Breast epithelium (tissue), 4 donors: ENCODE measurements around the gene C1RL. TPM values are rescaled to one million over a fixed set of nuclear protein-coding genes. Genes with fewer than 3 reads are reported as not detected.

Experiments
- DNase-seq, 2 donors: peaks; one replicate each; pipeline ENCODE4 v3.0.0-alpha.2; 2019; ENCODE audit warnings: low spot score in 2 of 2
- H3K27ac ChIP-seq, 2 donors: fragments of 200-600 bp; sonication (generic) in 1 of 2; one replicate each; pipeline ENCODE4 v1.5.1; 2016 to 2019; ENCODE audit warnings: mild to moderate bottlenecking in 1 of 2
- H3K27me3 ChIP-seq, 2 donors: fragments of 200-600 bp; sonication (generic) in 1 of 2; one replicate each; pipeline versions ENCODE4 v1.5.1 to v1.6.0; 2017 to 2019; ENCODE audit warnings: control low read depth in 1 of 2, mild to moderate bottlenecking in 1 of 2
- H3K36me3 ChIP-seq: fragments of 200-600 bp; one replicate; pipeline ENCODE4 v1.5.1; 2019
- H3K4me1 ChIP-seq, 2 donors: fragments of 200-600 bp; sonication (generic); one replicate each; pipeline ENCODE4 v1.5.1; 2016 to 2019; ENCODE audit warnings: control low read depth in 1 of 2
- H3K4me3 ChIP-seq, 3 donors: fragments of 200-600 bp; sonication (generic); 1 replicate in 2 of 3; 2 replicates in 1 of 3; pipeline ENCODE4 v1.5.1; 2016 to 2019; ENCODE audit warnings: mild to moderate bottlenecking in 3 of 3, moderate library complexity in 2 of 3
- H3K9me3 ChIP-seq, 2 donors: fragments of 200-600 bp; sonication (generic) in 1 of 2; one replicate each; pipeline ENCODE4 v1.5.1; 2016 to 2019; ENCODE audit warnings: control low read depth in 1 of 2
- POLR2A ChIP-seq: fragments of 450-650 bp; IDR thresholded peaks from one replicate; pipeline ENCODE4 v1.6.1; 2016; ENCODE audit warnings: antibody characterized with exemption, mild to moderate bottlenecking, moderate library complexity
- POLR2AphosphoS5 ChIP-seq, 3 donors: sonication (generic); formaldehyde crosslinking; IDR thresholded peaks; one replicate each; pipeline ENCODE4 v1.6.1; 2017; ENCODE audit warnings: antibody characterized with exemption in 3 of 3
- intact Hi-C: fragments of 100-400 bp; cut with DNase I; formaldehyde crosslinking; loops from one replicate; pipeline ENCODE4 v1.15.1; 2023; ENCODE audit warnings: low total_unique reads
- total RNA-seq, 3 donors: library from RNA; depleted of rRNA; stranded (reverse); fragments of >200 nt; gene quantifications; one replicate each; pipeline ENCODE4 v1.1.0, GENCODE V29; 2016
- TF ChIP-seq, protein P1 (sequence below), 3 donors: fragments of 450-650 bp; IDR thresholded peaks; one replicate each; pipeline ENCODE4 v1.5.1; 2016 to 2017; ENCODE audit warnings: antibody characterized with exemption in 3 of 3, mild to moderate bottlenecking in 3 of 3, moderate library complexity in 3 of 3

Gene C1RL, protein sequence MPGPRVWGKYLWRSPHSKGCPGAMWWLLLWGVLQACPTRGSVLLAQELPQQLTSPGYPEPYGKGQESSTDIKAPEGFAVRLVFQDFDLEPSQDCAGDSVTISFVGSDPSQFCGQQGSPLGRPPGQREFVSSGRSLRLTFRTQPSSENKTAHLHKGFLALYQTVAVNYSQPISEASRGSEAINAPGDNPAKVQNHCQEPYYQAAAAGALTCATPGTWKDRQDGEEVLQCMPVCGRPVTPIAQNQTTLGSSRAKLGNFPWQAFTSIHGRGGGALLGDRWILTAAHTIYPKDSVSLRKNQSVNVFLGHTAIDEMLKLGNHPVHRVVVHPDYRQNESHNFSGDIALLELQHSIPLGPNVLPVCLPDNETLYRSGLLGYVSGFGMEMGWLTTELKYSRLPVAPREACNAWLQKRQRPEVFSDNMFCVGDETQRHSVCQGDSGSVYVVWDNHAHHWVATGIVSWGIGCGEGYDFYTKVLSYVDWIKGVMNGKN
- 100 to 1,000 TPM in 2 of 3 donors, 10 to 100 TPM in 1; 80.6 to 138 (median 124) TPM for total RNA-seq

DNA sequence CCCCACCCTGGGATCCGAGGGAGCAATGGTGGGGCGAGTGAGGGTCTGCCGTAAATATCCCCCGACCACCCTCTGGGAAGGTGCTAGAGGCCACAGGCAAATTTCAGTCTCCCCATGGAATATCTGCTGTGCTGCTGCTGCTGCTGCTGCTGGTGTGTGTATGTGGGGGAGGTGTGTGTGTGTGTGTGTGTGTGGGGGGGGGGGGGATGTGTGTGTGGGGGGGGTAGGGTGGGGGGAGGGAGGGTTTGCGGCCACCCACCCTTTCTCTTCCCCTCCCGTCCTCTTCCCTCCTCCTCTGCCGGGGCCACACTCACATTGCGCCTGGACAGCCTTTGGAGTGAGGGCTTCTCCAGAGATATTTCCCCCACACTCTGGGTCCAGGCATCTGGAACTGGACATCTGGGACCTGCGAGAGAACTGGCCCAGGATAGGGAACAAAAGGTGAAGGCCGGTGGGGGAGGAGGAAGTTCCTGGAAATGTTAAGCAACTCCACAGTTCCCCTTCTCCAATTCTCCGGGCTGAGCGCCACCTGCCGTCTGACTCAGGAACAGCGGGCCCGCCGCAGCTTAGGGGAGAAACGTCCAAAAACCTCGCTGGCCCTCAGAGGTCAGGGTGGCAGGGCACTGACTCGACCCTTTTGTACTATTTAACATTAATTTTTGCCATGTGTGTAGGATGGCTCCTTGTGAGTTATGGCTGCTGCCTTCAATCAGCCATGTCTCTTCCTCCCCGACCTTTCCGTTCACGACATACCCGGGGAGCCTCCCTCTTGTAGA is at the start of gene C1RL:
TSS of gene C1RL (minus strand) at position 419 of the 776 bp plus-strand sequence. CDS start at position 385, 34 bp downstream.
- no peak for TF ChIP-seq POLR2A
- peak; percentile 82 to 97 (median 97) for TF ChIP-seq POLR2AphosphoS5 (IDR thresholded peaks at IDR 0.05)
- TF ChIP-seq, protein P1, sequence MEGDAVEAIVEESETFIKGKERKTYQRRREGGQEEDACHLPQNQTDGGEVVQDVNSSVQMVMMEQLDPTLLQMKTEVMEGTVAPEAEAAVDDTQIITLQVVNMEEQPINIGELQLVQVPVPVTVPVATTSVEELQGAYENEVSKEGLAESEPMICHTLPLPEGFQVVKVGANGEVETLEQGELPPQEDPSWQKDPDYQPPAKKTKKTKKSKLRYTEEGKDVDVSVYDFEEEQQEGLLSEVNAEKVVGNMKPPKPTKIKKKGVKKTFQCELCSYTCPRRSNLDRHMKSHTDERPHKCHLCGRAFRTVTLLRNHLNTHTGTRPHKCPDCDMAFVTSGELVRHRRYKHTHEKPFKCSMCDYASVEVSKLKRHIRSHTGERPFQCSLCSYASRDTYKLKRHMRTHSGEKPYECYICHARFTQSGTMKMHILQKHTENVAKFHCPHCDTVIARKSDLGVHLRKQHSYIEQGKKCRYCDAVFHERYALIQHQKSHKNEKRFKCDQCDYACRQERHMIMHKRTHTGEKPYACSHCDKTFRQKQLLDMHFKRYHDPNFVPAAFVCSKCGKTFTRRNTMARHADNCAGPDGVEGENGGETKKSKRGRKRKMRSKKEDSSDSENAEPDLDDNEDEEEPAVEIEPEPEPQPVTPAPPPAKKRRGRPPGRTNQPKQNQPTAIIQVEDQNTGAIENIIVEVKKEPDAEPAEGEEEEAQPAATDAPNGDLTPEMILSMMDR (IDR thresholded peaks at IDR 0.05): peak; percentile 98

DNA sequence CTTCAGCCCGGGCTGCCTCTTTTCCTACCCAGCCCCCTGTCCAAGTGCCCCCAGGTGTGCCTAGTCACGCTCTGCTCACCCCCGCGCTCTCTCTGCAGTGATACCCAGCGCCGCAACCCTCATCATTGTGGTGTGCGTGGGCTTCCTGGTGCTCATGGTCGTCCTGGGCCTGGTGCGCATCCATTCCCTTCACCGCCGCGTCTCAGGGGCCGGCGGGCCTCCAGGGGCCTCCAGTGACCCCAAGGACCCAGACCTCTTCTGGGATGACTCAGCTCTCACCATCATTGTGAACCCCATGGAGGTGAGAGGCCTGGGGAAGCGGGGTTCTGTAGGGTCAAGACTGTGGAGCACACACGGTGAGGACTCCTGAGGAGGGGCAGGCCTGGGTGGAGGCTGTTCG is 48.4 kb upstream of the C1RL start:
- no peak for DNase-seq
- Histone ChIP-seq H3K4me1 (peaks cover 8 to 14% of the 10 kb centered on the region in 2 donors), H3K27ac (no peak overlapping the region), H3K27me3 (no peaks in the 10 kb centered on the region), H3K4me3 (no peak overlapping the region), H3K36me3 (no peaks in the 10 kb centered on the region), H3K9me3 (no peaks in the 10 kb centered on the region)
- intact Hi-C loops: no loop called here
- TF ChIP-seq POLR2A: no peak
- TF ChIP-seq, protein P1 (IDR thresholded peaks at IDR 0.05): no peak
- TF ChIP-seq POLR2AphosphoS5 (IDR thresholded peaks at IDR 0.05): no peak

More for the DNA sequence above, at the start of gene C1RL:
- no peaks in the 10 kb centered on the region for H3K4me1 ChIP-seq
- no peaks in the 10 kb centered on the region for H3K27me3 ChIP-seq
- intact Hi-C loops: no loop called here
- H3K4me3 ChIP-seq: peak within 1 kb of the TSS; percentile 64 to 88 (median 65)
- no peaks in the 10 kb centered on the region for H3K9me3 ChIP-seq
- DNase-seq: peak; percentile 90 to 95
- H3K36me3 ChIP-seq: no peaks in the 10 kb centered on the region
- H3K27ac ChIP-seq: peak within 1 kb of the TSS; percentile 95 to 98

DNA sequence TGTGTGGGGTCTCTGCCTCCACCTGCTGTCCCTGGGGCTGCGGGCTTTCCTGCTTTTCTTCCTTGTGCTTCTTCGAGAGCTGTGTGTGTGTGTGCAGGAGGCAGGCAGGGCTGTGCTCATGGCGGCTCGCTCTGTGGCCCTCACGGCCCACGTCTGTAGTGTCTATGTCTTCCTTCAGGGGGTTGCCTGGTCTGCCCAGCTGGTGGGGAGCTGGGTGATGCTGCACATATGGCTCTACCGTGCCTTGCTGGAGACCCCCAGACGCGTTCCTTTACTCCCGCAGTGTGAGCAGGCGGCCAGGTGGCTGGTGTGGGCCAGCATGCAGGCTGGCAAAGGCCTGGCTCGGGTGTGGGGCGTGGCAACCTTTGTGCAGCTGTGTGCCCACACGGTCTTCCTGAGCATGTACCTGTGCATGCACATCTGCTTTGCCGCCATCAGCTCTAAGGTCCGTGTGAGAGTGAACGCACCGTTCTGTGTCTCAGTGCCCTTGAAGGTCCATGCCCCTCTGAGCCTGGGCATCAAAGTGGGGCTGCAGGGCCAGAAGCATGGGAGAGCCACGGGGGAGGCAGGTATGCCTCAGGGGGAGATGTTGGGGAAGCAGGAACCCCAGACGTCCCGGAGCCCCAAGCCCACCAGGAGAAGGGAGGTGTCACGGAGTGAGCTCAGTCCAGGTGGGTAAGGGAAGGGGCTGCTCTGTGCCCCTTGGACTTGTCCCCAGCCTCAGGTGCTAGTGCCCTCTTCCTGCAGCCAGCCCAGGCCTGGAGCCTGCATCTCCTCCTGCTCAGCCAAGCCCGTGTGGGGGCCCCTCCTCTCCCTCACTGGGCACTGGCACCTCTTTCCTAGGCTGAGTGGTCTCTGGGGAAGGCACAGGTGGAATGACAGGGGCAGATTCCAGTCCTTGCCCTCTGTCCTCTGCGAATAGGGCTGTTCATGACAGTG is 47.5 kb upstream of the C1RL start:
- TF ChIP-seq POLR2AphosphoS5 (IDR thresholded peaks at IDR 0.05) (no peak), POLR2A (no peak)
- TF ChIP-seq, protein P1 (IDR thresholded peaks at IDR 0.05): no peak
- H3K36me3 ChIP-seq: no peaks in the 10 kb centered on the region
- DNase-seq: no peak
- H3K4me3 ChIP-seq: peak overlapping the region in 1 of 3 donors; percentile 14
- H3K27me3 ChIP-seq: no peaks in the 10 kb centered on the region
- peak overlapping the region; percentile 80 to 92 for H3K27ac ChIP-seq
- intact Hi-C loops: no loop called here
- no peaks in the 10 kb centered on the region for H3K9me3 ChIP-seq
- H3K4me1 ChIP-seq: peaks cover 8 to 14% of the 10 kb centered on the region in 2 donors

DNA sequence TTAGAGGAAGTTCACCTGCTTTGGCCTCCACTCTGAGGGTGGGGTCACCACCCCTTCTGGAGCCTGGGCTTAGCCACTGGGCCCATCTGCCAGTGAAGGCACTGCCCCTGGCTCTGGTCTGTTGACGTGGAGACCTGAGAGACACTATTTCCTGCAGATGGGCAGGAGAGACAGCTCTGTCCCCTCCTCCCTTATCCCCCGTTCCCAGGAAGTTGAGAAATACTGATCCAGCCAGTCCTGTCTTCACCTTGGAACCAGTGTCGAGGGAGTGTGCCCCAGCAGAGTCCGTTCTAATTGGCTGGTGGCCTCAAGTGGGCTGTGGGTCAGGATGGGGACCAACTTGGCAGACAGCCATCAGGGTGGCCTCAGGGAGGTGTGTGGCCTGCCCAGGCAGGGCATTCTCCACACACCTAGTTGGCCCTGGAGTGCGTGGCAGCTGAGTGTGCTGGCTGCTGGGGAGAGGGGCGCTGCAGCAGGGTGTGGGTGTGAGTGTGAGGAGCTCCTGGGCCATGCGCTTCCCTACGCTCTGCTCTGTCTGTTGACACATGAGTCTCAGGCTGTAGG is 46.5 kb upstream of the C1RL start:
- peaks cover 8 to 14% of the 10 kb centered on the region in 2 donors for H3K4me1 ChIP-seq
- no peaks in the 10 kb centered on the region for H3K36me3 ChIP-seq
- H3K27me3 ChIP-seq: no peaks in the 10 kb centered on the region
- peak; percentile 64 to 69 for DNase-seq
- H3K9me3 ChIP-seq: no peaks in the 10 kb centered on the region
- H3K4me3 ChIP-seq: peak overlapping the region in 2 of 3 donors; percentile 6 to 14
- TF ChIP-seq POLR2A: no peak
- TF ChIP-seq, protein P1 (IDR thresholded peaks at IDR 0.05): no peak
- TF ChIP-seq POLR2AphosphoS5 (IDR thresholded peaks at IDR 0.05): no peak
- H3K27ac ChIP-seq: peak overlapping the region; percentile 80 to 92
- intact Hi-C loops: no loop called here
